ENCODE results near the gene GAREM1. TPM values are rescaled to one million over a fixed set of nuclear protein-coding genes. Genes with fewer than 3 reads are reported as not detected.
"Not testable (repeated sequence)": the region's sequence is repeated elsewhere in the genome, so short reads cannot be mapped to it uniquely, and the experiment has no call there.

GAREM1 gene
- total and polyA plus RNA-seq, 7 donors, result 2.3 to 10.3 (median 7.2) TPM

DNA sequence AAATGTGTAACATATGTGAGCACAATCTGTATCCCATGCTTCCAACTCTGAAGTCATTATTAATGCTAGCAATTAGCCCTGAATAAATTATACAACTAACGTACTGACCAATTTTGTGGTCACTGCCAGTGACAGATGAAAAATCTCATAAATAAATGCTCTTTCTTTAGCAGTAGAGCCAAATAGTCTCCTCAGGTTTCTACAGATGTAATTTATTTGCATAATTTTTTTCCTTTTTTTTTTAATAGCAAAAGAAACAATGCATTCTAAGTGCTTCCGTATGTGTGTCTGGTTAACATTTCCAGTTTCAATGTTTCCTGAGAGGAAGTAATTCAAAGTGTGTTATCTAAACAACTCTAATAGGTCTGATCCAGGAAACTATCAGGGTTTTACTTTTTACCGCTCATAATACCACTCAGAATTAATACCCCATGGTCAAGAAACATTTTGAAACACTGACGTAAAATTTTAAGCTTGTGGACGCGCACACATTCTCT lies 172.5 kb downstream of the GAREM1 start:
- Histone ChIP-seq H3K9me3 (no peaks in the 10 kb centered on the region), H3K4me1 (peaks cover 15% of the 10 kb centered on the region), H3K27ac (no peak overlapping the region), H3K36me3 (ENCODE audit: insufficient read depth in 1 of 2, low read depth in 1 of 2) (no peaks in the 10 kb centered on the region), H3K27me3 (ENCODE audit: insufficient read depth in 3 of 3, low read length in 2 of 3) (no peaks in the 10 kb centered on the region), H3K4me3 (no peak overlapping the region)
- TF ChIP-seq, protein P1, sequence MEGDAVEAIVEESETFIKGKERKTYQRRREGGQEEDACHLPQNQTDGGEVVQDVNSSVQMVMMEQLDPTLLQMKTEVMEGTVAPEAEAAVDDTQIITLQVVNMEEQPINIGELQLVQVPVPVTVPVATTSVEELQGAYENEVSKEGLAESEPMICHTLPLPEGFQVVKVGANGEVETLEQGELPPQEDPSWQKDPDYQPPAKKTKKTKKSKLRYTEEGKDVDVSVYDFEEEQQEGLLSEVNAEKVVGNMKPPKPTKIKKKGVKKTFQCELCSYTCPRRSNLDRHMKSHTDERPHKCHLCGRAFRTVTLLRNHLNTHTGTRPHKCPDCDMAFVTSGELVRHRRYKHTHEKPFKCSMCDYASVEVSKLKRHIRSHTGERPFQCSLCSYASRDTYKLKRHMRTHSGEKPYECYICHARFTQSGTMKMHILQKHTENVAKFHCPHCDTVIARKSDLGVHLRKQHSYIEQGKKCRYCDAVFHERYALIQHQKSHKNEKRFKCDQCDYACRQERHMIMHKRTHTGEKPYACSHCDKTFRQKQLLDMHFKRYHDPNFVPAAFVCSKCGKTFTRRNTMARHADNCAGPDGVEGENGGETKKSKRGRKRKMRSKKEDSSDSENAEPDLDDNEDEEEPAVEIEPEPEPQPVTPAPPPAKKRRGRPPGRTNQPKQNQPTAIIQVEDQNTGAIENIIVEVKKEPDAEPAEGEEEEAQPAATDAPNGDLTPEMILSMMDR (IDR thresholded peaks at IDR 0.05), result no peak
- intact Hi-C loops (cut with DNase I), result no loop called here
- WGBS, 3 donors, result 54 to 62% (median 60%) methylated on average over 6 of the region's 6 CpGs
- DNase-seq (no peak), ATAC-seq (no peak)

DNA sequence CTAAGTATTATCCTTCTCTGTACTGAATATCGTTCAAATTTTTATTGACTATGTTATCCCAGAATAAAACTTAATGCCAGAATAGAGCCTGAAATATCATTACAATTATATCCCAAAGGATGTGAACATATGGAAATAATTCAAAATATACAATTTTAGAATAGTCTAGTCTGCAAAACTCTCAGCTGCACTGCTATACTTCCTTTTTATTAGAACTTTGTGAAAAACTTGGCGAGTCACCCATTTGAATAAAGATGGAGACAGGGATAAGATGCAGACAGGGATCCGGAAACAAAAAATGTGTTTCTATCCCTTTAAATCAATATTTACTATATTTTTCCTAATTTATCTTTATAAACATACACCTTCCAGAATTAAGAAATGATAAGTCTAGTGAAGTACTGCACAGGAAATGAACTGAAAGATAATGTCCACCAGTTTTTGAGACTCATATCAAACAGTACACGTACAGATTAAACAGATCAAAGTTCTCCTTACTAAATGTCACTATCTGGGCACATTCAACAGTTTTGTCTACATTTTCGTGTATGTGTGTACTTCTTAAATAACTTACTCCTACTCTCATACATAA lies 173.0 kb downstream of the GAREM1 start:
- TF ChIP-seq, protein P1 (IDR thresholded peaks at IDR 0.05), result no peak
- ATAC-seq (no peak), DNase-seq (no peak)
- Histone ChIP-seq H3K36me3 (ENCODE audit: insufficient read depth in 1 of 2, low read depth in 1 of 2) (no peaks in the 10 kb centered on the region), H3K27ac (no peak overlapping the region), H3K4me1 (peaks cover 11% of the 10 kb centered on the region), H3K4me3 (no peak overlapping the region), H3K9me3 (no peaks in the 10 kb centered on the region), H3K27me3 (ENCODE audit: insufficient read depth in 3 of 3, low read length in 2 of 3) (no peaks in the 10 kb centered on the region)
- intact Hi-C loops (cut with DNase I), result no loop called here
- WGBS, 3 donors, result 65 to 75% (median 71%) methylated on average over 5 of the region's 5 CpGs

DNA sequence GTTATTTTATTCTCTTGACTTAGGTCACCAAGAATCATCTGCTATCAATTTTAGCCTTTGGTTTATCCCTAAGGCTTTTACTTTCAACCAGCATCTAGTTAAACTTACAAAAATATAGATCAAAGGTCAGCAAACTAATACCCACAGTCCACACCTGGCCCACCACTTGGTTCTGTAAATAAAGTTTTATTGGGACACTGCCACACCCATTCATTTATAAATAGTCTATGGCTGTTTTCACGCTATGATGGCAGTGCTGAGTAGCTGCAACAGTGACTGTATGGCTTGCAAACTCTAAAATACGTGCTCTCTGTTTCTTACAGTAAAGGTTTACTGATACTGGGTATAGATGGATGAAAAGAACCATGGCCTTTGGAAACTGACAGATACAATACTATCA lies 173.8 kb downstream of the GAREM1 start:
- peaks cover 6% of the 10 kb centered on the region for H3K4me1 ChIP-seq
- H3K9me3 ChIP-seq, result no peaks in the 10 kb centered on the region
- H3K27ac ChIP-seq, result no peak overlapping the region
- no peak for ATAC-seq
- H3K27me3 ChIP-seq (ENCODE audit: insufficient read depth in 3 of 3, low read length in 2 of 3), result no peaks in the 10 kb centered on the region
- intact Hi-C loops (cut with DNase I), result no loop called here
- TF ChIP-seq, protein P1 (IDR thresholded peaks at IDR 0.05), result no peak
- no peaks in the 10 kb centered on the region for H3K36me3 ChIP-seq (ENCODE audit: insufficient read depth in 1 of 2, low read depth in 1 of 2)
- H3K4me3 ChIP-seq, result no peak overlapping the region
- DNase-seq, result no peak
- WGBS, 3 donors, result 90 to 96% (median 94%) methylated on average over 2 of the region's 2 CpGs

DNA sequence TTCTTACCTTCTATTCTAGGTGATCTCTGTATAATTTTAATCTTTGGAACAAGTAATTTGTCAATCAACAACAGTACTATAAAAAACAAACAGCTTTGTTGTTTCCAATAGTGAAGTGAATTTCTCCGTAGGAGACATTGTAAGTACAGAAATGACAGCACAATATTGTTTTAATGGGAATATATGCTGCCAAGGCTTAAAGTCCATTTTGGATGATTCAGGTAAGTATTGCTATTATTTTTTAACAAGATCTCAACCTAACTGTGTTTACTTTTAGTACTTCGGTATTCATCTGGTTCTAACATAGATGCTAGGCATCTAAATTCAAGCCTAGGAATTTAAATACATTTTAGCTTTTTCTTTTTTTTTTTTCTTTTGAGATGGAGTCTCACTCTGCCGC lies 175.1 kb downstream of the GAREM1 start:
- Histone ChIP-seq H3K4me1 (no peaks in the 10 kb centered on the region), H3K27me3 (ENCODE audit: insufficient read depth in 3 of 3, low read length in 2 of 3) (no peaks in the 10 kb centered on the region), H3K9me3 (no peaks in the 10 kb centered on the region), H3K27ac (no peak overlapping the region), H3K36me3 (ENCODE audit: insufficient read depth in 1 of 2, low read depth in 1 of 2) (no peaks in the 10 kb centered on the region), H3K4me3 (no peak overlapping the region)
- ATAC-seq (no peak), DNase-seq (no peak)
- TF ChIP-seq, protein P1 (IDR thresholded peaks at IDR 0.05), result no peak
- WGBS, 3 donors, result 91 to 94% (median 92%) methylated on average over 3 of the region's 3 CpGs
- intact Hi-C loops (cut with DNase I), result no loop called here

DNA sequence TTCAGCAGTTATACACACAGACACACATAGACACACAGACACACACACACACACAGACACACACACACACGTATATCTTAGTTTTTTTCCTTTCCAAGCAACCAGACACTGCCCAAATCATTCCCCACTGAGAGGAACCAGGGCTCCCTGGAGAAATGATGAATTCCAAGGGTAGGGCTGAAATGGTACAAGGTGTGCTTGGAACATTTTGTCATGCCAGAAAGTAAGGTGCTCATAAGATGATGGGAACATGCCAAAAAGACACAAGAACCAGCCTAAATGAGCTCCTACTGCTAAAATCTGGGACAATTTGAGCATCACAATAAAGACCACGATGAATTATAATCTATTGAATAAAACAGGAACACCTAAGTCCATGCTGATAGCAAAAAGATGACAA lies 177.6 kb downstream of the GAREM1 start:
- DNase-seq (no peak), ATAC-seq (no peak)
- no peak overlapping the region for H3K27ac ChIP-seq
- H3K4me3 ChIP-seq, result no peak overlapping the region
- H3K4me1 ChIP-seq, result no peaks in the 10 kb centered on the region
- WGBS, 3 donors, result 70 to 94% (median 88%) methylated on average over 2 of the region's 2 CpGs
- no peaks in the 10 kb centered on the region for H3K9me3 ChIP-seq
- TF ChIP-seq, protein P1 (IDR thresholded peaks at IDR 0.05), result no peak
- no peaks in the 10 kb centered on the region for H3K36me3 ChIP-seq (ENCODE audit: insufficient read depth in 1 of 2, low read depth in 1 of 2)
- no peaks in the 10 kb centered on the region for H3K27me3 ChIP-seq (ENCODE audit: insufficient read depth in 3 of 3, low read length in 2 of 3)
- intact Hi-C loops (cut with DNase I), result no loop called here

DNA sequence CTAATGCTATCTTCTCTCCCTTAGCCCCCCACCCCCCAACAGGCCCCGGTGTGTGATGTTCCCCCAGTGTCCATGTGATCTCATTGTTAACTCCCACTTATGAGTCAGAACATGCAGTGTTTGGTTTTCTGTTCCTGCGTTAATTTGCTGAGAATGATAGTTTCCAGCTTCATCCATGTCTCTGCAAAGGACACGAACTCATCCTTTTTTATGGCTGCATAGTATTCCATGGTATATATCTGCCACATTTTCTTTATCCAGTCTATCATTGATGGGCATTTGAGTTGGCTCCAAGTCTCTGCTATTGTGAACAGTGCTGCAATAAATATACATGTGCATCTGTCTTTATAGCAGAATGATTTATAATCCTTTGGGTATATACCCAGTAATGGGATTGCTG lies 179.1 kb downstream of the GAREM1 start:
- H3K36me3 ChIP-seq (ENCODE audit: insufficient read depth in 1 of 2, low read depth in 1 of 2), result peaks cover 0 to 11% of the 10 kb centered on the region in 2 donors
- DNase-seq; intact Hi-C loops (cut with DNase I); H3K27ac ChIP-seq; H3K4me3 ChIP-seq; H3K4me1 ChIP-seq; H3K9me3 ChIP-seq; H3K27me3 ChIP-seq (ENCODE audit: insufficient read depth in 3 of 3, low read length in 2 of 3); ATAC-seq: not testable (repeated sequence)
- 75 to 95% (median 91%) methylated on average over 3 of the region's 3 CpGs for WGBS, 3 donors

Data from psoas muscle (tissue), 8 donors.